Fibroblast of skin of scalp (primary cell): ENCODE measurements around the gene MMEL1.
"Not testable (repeated sequence)": the region's sequence is repeated elsewhere in the genome, so short reads cannot be mapped to it uniquely, and the experiment has no call there.

Experiments
- DNase-seq: peaks from one replicate; pipeline ENCODE4 v3.0.0-alpha.2; 2013

MMEL1 gene

DNA sequence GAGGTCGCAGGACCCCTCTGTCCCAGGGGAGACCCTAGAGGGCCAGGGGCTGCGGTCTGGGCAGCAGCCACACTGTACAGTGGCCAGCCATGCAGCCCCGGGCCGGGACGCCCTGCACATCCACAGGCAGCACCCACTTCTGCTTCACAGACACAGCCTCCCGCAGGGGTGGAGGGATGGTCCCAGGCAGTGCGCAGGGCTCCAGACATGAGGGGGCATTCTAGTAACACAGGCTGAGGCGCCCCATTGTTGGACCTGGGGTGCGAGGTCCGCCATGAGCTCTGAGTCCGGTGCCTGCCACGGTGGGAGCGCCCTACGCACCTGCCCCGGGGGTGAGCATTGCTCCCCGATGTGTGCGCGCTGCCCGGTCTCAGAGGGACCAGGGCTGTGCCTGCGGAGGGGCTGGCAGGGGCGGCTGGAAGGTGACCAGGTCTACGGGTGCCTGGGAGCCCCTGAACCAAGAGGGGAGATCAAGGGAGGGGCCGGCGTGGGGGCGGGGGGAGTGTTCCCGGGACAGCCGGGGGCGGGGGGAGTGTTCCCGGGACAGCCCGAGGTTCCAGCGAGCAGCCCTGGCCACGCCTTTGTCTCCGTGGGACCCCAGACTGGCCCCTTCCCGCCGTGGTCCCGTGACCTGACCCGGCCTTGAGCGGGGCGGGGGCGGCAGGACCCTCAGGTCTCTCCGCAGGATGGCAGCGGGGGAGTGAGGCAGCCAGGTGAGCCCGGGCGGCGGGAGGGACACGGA, 4.5 kb downstream of the MMEL1 start:
- DNase-seq: no peak

DNA sequence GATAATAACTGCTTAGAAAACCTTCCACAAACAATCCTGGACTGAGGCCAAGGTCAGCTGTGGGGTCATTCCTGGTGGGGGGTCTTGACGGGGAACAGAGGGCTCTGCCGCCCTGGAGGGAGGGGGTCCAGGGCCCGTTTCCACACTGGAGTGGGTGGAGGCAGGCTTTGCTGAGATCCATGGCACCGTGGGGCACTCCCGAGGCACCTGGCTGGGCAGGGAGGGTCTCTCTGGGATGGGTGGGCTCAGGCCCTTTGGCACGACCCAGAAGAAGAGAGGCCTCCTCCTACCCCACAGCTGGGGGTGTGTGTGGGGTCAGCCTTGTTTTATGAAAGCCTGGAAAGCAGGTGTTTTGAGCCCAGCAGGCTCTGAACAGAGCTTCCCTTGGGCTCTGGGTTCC, 5.1 kb downstream of the MMEL1 start:
- DNase-seq: no peak

DNA sequence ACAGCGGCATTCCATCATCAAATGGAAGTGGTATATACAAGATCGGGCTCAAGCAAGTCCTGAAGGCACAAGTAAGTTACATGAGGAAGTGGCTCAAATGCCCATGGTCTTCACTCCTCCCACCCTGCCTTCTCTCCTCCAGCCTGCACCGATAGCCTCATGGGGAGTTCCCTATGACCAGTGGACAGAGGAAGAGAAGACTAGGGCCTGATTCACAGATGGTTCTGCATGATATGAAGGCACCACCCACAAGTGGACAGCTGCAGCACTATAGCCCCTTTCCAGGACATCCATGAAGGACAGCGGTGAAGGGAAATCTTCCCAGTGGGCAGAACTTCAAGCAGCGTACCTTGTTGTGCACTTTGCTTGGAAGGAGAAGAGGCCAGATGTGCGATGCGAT, 7.1 kb downstream of the MMEL1 start:
- DNase-seq: not testable (repeated sequence)

DNA sequence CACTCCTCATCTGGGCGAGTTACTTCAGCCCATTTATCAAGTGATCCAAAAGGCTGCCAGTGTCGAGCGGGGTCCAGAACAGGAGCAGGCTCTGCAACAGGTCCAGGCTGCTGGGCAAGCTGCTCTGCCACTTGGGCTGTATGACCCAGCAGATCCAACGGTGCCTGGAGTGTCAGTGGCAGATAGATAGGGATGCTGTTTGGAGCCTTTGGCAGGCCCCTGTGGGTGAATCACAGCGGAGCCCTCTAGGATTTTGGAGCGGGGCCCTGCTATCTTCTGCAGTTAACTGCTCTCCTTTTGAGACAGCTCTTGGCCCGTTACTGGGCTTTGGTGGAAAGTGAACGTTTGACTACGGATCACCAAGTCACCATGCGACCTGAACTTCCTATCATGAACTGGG, 7.5 kb downstream of the MMEL1 start:
- no peak for DNase-seq

DNA sequence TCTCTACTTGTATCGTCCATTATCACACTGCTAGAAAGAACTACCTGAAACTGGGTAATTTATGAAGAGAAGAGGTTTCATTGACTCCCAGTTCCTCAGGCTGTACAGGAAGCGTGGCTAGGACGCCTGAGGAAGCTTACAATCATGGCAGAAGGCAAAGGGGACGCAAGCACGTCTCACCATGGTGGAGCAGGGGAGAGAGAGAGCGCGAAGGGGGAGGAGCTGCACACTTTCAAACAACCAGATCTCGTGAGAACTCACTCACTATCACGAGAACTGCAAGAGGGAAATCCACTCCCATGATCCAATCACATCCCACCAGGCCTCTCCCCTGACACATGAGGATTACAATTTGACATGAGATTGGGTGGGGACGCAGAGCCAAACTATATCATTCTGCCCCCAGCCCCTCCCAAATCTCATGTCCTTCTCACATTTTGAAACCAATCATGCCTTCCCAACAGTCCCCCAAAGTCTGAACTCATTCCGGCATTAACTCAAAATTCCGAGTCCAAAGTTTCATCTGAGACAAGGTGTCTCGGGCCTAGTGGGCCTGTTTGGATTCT, 8.0 kb downstream of the MMEL1 start:
- no peak for DNase-seq

DNA sequence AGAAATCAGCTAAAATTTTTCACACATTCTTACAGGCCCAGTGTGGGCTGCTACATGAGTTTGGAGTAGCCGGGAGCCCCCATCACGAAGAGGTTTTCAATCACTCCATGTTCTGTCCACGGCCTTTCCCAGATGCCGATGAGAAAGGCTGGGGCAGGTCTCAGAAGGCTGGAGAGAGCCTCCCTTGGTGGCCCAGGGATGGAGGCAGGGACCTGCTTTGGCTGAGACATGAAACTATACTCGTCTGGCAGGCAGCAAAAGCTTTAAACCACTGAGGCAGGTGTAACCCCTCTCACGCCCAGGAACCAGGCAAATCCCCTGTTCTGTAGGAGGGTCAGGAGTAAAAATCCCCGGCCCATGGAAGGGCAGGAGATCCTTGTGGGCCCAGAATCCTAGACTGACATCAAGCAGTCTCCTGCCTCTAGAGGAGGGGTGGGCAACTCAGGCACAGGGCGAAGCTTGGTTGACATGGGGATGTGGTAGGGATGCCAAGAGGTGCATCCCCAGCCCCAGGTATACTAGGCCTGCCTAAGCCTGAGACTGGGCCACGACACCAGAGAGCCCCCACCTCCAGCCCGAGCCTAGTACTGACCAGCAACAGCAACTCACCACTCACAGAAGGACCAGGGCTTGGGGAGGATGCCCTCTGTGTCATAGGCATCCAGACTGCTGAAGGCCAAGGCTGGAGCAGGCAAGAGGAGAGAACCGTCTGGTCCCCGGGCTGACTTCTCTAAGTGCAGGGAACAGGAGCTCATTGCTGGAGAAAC, 9.1 kb downstream of the MMEL1 start:
- no peak for DNase-seq

DNA sequence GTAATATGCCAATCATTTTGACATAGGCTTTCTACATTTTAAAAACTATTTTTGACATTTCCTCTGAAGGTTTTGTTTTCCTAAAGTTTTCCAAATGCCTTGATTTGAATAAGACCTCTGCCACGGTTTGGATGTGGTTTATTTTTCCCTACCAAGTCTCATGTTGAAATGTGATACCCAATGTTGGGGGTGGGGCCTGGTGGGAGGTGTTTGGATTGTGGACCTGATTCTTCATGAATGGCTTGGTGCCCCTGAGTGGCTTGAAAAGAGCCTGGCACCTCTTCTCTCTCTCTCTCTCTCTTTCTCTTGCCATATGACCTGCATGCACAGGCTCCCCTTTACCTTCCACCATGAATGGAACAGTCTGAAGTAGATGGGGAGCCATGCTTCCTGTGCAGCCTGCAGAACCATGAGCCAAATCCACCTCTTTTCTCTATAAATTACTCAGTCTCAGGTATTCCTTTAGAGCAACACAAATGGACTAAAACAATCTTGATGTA, 14.8 kb downstream of the MMEL1 start:
- no peak for DNase-seq

DNA sequence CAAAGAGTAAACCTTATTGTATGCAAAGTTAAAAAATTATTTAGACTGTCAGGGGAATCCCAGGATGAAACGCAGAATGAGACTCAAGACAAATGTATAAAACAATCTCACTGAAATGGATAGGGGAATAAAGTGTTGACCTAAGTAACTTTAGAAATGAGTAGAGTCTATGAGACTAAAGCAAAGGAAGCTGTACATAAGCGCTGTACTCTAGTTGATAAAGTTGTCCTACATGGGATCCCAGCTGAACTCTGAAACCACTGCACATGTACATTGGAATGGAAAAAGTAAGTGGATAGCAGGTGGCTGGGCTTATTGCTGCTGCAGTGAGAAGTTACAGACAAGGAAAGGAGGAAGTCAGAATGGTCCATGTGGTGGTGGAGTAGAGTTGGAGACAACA, 18.7 kb downstream of the MMEL1 start:
- DNase-seq: no peak

DNA sequence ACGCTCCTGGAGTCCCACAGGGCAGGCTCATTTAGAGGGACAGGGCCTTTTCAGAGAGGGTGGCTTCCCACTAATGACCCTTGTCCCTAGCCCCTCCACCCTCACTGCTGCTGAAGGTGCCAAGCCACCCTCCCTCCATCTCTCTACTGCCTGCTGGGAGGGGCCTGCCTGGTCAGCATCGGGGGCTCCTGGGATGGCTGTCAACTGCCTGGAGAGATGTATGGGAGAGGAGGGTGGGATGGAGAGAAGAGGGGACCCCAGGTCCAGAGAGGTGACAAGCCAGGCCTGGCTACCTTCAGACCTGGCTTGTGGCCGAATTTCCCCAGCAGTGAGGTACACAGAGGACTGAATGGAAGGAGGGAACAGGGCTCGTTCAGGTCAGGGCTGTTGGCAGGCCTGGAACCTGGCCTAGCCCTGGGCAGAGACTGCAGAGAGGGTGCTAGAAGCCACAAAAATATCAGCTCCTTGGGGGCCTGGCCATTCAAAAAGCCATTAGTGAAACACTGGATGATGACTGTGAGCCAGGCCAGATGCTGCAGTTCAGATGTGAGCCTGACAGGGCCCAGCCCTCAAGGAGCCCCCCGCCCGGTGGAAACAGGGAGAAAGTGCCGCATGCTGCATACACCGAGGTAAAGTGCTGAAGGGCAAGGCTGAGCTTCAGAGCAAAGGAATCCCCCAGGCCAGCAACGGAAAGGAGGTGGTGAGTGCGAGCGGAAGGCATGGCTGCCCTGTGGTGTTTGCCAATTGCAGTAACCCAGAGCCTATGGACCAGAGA, 20.0 kb downstream of the MMEL1 start:
- DNase-seq: no peak

DNA sequence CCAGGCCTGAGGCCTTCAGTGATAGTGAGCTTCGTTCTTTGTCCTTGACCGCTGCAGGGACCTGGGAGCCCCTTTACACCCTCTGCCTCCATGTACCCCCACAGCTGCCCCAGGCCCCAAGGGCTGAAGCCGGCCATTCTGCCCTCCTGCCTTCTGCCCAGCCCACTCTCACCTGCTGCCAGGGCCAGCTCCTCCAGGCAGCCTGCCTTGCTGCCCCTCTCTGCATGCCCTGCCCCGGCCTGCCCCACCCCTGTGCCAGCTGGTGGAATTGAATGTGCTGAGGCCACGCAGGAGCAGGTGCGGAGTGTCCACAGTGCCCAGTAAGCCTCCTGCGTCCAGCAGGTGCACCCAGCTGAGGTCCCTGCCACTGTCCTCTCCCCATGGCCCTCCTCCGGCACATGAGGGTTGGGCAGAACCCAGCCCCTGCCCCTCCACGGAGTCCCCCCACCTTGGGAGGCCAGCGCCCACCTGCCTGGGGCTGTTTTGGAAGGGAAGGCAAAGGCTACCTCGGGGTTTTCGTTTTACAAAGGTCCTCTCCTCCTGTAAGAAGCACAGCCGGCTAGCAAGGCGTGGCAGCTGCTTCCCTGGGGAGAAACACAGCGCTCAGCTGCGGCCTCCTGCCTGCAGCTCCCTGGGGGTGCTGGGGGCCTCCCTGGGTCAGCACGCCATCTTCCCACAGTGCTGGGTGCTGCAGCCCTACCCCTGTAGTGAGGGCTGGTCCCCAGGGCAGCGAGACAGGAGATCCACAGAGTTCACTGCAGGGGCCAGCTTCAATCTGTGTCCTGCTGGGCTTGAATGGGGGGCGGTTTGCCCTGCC, 21.0 kb downstream of the MMEL1 start:
- DNase-seq: no peak

DNA sequence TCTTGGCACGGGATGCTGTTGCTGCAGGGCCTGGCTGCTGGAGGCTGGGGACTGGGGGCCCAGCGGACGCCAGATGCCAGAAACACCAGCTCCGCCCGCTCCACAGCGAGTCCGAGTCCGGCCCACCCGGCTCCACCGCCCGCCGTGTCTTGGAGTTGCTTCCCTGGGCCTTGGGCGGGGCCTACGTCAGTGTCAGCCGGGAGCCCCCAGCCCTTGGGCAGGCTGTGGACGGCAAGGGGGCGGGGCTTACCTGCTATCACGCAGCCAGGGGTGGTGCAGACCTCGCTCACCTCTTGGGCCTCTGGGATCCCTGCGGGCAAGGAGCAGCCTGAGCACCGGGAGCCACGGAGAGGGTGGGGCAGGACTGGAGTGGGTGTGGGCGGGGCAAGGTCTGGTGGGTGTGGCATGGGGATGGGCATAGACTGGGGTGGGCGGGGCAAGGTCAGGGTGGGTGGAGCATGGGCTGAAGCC, 21.8 kb downstream of the MMEL1 start:
- DNase-seq: peak; percentile 4

DNA sequence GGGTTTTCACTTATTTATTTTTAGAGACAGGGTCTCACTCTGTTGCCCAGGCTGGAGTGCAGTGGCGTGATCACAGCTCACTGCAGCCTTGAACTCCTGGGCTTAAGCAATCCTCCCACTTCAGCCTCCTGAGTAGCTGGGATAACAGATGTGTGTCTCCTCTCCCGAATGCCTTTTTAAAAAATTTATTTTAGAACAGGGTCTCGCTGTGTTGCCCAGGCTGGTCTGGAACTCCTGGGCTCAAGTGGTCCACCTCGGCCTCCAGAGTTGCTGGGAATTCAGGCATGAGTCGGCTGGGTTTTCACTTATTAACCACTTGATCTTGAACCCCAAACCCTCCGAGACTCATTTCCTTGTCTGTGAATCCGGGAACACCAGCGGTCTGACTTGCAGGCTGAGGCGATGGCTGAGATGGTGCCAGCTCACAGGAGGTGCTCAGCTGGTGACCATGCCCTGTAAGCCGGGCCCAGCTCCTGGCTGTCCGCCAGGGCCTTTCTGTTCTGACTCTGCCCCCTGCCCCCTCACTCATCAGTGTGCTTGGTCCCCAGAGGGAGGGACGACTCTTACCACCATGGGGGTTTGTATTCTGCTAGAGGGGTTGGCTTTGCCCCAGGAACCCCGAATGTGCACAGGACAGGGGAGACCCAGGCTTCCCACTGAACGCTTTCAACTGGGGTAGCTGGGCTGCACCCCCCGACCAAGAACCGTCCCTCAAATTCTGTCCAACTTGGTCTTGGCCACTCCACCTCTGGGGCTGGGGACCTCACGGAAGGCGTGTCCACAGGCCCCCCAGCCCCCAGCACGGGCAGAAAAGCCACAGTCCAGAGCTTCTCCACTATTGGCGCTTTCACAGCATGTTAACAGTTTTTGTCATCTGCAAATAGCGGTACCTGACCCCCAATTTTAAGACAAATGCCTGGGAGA, 22.5 kb downstream of the MMEL1 start:
- no peak for DNase-seq

DNA sequence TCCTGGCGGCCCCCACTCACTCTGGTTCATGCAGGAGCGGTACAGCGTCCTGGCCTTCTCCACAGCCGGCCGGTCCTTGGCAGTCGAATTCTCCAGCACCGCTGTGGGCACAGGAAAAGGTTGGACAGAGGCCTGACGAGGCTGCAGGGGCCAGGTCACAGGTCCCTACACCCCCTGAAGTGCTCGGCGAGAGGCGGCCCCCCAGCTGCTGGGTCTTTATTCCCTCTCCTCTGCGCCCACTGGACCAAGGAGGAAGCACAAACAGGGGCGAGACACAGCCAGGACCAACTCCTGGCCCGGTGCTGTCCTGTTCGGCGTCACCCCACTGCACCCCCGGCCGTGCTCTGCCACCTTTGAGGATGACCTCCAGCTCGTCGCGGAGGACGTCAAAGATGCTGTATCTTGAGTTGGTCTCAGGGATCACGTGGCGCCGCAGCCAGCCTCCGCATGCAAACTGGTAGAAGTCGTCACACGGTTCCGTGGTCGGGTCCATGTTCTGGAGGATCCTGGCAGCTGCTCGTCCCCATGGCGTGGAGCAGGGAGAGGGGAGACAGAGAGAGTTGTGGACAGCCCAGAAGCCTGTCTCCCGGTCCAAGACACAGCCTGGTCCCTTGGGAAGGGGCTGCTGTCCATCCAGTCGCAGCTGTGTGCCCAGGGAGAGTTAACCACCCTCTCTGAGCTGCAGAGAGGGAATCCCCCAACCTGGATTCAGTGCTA, 23.3 kb downstream of the MMEL1 start:
- no peak for DNase-seq

DNA sequence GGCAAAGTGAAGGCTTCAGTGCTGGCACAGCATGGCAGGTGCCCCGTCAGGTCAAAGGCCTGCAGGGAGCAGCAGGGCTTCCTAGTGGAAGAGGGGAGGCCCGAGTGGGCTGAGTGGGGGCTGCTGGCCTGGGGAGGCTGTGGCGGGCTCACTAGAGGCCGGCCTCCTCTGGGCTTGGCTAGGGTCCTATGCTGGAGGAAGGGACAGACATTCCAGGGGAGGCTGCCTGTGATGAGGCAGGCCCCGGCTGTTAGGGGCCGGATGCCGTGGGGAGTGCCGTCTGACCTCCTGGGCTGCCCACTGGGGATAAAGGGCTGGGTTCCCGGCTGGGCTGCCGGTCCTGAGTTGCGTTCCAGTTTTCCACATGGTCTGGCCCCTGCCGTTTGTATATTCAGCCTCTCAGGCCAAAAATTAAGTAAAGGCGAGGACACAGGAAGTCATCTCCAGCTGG, 25.1 kb downstream of the MMEL1 start:
- no peak for DNase-seq

DNA sequence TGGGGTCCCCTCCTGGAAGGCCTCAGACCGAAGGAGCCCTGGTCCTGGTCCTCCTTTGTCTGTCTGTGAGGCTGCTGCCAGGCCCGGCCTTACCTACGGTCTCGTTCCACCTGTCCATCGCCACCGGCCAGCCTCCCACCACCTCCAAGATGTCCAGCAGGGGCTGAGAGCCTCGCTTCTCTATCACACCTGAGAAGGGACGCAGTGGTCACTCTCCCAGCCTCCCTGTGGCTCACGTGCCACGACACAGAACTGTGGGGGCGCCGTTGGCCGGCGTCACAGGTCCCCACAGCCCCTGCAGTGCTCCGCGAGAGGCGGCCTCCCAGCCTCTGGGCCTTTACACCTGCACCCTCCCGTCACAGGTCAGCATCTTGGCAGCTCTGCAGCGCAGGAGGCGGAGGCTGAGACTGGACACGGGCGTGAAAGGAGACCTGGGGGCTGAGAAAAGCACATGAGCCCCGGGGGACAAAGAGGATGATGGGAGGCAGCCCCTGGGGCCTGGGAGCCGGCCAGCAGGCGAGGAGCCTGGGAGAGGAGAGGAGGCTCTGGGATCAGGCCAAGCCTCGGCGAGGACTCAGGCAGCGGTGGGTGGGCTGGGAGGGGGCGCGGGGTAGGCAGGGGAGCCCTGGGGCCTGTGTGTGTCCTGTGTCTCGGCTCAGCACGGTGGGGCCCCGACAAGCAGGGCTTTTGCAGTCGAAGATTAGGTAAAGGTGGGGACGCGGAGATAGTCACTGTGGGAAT, 25.8 kb downstream of the MMEL1 start:
- no peak for DNase-seq

DNA sequence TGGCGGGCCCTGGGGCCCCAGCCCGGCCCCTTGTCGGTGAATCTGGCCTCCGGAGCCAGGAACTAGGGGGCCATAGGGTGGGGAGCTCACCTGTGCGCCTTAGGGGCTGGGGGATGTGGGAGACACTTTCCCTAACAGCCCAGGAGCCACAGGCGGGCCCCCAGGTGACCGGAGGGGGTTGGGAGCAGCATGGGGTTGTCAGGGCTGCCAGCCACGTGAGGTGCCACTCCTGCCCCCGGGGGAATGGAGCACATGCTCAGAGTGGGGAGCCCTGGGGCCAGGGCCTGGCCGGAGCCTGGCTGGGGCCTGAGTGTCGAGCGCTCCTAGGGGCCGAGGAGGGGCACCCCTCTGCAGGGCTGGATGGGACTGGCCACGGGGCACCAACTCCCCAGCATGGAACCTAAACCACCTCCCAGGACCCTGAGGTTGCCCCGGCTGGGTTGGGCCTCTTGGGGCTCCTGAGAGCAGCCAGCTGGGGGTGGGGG, 26.4 kb downstream of the MMEL1 start:
- no peak for DNase-seq

DNA sequence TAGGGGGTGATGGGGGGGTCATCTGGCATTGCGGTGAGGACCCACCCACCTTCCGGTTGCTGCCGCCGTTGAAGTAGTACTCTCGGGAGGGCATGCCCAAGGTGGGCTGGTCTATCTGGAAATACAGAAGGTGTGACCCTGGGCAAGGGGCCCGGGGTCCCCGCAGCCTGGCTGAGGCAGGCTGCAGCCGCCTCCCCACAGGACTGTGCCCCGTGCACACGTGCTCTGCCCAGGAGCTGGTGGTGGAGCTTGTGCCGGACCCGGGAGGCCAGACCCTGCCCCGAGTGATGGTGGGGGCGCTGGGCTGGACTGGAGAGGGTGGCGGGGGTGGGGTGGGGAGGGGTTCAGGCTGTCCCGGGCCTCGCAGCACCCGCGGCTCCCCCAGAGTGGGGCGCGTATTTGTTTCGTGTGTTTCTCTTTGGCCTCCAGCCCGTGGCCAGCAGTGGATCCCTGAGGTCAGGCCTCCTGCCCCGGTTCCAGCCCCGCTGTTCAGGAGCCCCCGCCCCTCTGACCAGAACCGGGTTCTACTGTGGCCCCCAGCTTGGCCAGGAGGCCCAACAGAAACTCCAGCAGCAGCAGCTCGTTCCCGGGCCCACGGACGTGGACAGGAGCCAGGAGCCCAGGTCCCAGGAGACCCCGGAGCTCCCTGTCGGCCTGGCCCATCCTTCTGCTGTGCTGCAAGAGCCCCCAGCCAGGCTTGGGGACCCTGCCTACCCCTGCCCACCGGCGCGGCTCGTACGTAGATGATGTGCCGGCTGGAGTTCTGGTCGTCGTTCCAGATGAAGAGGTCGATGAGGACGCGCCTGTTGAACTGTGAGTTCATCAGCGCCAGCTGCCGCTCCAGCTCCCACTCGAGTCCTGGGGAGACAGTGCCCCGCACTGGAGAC, 27.1 kb downstream of the MMEL1 start:
- DNase-seq: no peak
